DMS153 treated with DMSO at 0.1 percent for 48 hours (cell line): Measurements from ENCODE around the gene PCDHGA1.
"Not testable (repeated sequence)": the region's sequence is repeated elsewhere in the genome, so short reads cannot be mapped to it uniquely, and the experiment has no call there.

Experiments used
- DNase-seq: peaks from one replicate; lab custom pipeline; 2025; ENCODE audit not compliant: unreplicated experiment; lab: John Stamatoyannopoulos, UW

The PCDHGA1 gene

GRCh38 chr5:141382469-141383294, 52.4 kb downstream of the PCDHGA1 start, which contains the start of gene PCDHGA7:
Gene PCDHGA7, plus strand, starts transcription at chr5:141382742. Its CDS starts 158 bp downstream, at chr5:141382900.
- no peak for DNase-seq

DNA sequence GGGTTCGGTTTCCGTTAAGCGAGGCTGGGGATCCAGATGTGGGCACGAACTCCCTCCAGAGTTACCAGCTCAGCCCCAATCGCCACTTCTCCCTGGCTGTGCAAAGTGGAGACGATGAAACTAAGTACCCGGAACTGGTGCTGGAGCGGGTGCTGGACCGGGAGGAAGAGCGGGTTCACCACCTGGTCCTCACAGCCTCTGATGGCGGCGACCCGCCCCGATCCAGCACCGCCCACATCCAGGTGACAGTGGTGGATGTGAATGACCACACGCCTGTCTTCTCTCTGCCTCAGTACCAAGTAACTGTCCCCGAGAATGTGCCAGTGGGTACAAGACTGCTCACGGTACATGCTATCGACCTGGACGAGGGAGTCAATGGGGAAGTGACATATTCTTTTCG, 53.0 kb downstream of the PCDHGA1 start:
- DNase-seq: no peak

DNA sequence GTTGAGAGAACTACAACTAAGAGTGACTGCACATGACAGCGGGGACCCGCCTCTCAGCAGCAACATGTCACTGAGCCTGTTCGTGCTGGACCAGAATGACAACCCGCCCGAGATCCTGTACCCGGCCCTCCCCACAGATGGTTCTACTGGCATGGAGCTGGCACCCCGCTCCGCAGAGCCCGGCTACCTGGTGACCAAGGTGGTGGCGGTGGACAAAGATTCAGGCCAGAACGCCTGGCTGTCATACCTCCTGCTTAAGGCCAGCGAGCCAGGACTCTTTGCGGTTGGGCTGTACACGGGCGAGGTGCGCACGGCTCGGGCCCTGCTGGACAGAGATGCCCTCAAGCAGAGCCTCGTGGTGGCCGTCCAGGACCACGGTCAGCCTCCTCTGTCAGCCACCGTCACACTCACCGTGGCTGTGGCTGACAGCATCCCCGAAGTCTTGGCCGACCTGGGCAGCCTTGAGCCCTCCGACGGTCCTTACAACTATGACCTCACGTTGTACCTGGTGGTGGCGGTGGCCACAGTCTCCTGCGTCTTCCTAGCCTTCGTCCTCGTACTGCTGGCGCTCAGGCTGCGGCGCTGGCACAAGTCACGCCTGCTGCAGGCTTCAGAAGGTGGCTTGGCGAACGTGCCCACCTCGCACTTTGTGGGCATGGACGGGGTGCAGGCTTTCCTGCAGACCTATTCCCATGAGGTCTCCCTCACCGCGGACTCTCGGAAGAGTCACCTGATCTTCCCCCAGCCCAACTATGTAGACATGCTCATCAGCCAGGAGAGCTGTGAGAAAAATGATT, 54.4 kb downstream of the PCDHGA1 start:
- no peak for DNase-seq

GRCh38 chr5:141387557-141388311, 57.4 kb downstream of the PCDHGA1 start, which contains the start of gene PCDHGB4:
Gene PCDHGB4, plus strand, starts transcription at chr5:141387698. Its CDS starts 187 bp downstream, at chr5:141387885.
- DNase-seq: not testable (repeated sequence)

GRCh38 chr5:141388661-141389060, 58.3 kb downstream of the PCDHGA1 start:
- no peak for DNase-seq

DNA sequence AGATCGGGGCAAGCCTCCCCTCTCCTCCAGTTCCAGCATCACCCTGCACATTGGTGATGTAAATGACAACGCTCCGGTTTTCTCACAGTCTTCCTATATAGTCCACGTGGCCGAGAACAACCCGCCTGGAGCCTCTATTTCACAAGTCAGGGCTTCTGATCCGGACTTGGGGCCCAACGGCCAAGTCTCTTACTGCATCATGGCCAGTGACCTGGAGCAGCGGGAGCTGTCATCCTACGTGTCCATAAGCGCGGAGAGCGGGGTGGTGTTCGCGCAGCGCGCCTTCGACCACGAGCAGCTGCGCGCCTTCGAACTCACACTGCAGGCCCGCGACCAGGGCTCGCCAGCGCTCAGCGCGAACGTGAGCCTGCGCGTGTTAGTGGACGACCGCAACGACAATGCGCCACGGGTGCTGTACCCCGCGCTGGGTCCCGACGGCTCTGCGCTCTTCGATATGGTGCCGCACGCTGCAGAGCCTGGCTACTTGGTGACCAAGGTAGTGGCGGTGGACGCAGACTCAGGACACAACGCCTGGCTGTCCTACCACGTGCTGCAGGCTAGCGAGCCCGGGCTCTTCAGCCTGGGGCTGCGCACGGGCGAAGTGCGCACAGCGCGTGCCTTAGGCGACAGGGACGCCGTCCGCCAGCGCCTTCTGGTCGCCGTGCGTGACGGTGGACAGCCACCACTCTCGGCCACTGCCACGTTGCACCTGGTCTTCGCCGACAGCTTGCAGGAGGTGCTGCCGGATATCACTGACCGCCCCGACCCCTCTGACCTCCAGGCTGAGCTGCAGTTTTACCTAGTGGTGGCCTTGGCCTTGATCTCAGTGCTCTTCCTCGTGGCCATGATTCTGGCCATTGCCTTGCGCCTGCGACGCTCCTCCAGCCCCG, 59.1 kb downstream of the PCDHGA1 start:
- no peak for DNase-seq

GRCh38 chr5:141392429-141393198, 62.3 kb downstream of the PCDHGA1 start, which contains the start of gene PCDHGA8:
Gene PCDHGA8, plus strand, starts transcription at chr5:141392633. Its CDS starts 181 bp downstream, at chr5:141392814.
- DNase-seq: no peak

GRCh38 chr5:141393267-141393666, 63.0 kb downstream of the PCDHGA1 start:
- no peak for DNase-seq

- DNase-seq: not testable (repeated sequence)
Observed at GRCh38 chr5:141394401-141395187, 64.3 kb downstream of the PCDHGA1 start.

DNA sequence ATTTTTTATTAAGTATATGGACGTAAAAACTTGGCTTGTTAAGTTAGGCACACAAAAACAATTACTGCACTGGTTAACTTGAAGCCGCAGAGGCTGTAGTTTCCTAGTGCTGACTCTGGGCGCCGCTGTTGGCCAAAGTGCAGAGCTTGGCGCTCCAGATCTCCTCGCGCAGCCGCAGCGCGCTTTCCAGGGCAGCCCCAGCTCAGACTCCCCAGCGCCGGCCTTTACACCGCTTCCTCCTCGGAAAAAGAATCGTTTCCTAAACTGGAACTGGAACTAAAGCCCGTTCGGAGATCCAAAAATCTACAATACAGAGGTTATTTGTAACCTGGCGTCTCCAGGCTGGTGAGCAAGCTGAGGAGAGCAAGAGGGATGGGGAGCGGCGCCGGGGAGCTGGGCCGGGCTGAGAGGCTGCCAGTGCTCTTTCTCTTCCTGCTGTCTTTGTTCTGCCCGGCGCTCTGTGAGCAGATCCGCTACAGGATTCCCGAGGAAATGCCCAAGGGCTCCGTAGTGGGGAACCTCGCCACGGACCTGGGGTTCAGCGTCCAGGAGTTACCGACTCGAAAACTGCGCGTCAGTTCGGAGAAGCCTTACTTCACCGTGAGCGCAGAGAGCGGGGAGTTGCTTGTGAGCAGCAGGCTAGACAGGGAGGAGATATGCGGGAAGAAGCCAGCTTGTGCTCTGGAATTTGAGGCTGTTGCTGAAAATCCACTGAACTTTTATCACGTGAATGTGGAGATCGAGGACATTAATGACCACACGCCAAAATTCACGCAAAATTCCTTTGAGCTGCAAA, 67.6 kb downstream of the PCDHGA1 start, which contains the start of gene PCDHGB5:
PCDHGB5 (plus strand) TSS at position 192 of the 796 bp plus-strand sequence; CDS start at position 373, 181 bp downstream.
- DNase-seq: not testable (repeated sequence)

DNA sequence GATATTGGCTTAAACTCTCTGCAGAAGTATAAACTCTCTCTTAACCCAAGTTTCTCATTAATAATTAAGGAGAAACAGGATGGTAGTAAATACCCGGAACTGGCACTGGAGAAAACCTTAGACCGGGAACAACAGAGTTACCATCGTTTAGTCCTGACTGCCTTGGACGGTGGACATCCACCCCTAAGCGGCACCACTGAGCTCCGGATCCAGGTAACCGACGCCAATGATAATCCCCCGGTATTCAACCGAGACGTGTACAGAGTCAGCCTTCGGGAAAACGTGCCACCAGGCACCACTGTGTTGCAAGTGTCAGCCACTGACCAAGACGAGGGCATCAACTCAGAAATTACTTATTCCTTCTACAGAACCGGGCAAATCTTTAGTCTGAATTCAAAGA, 68.3 kb downstream of the PCDHGA1 start:
- DNase-seq: no peak

GRCh38 chr5:141399555-141400258, 69.4 kb downstream of the PCDHGA1 start:
- DNase-seq: no peak

DNA sequence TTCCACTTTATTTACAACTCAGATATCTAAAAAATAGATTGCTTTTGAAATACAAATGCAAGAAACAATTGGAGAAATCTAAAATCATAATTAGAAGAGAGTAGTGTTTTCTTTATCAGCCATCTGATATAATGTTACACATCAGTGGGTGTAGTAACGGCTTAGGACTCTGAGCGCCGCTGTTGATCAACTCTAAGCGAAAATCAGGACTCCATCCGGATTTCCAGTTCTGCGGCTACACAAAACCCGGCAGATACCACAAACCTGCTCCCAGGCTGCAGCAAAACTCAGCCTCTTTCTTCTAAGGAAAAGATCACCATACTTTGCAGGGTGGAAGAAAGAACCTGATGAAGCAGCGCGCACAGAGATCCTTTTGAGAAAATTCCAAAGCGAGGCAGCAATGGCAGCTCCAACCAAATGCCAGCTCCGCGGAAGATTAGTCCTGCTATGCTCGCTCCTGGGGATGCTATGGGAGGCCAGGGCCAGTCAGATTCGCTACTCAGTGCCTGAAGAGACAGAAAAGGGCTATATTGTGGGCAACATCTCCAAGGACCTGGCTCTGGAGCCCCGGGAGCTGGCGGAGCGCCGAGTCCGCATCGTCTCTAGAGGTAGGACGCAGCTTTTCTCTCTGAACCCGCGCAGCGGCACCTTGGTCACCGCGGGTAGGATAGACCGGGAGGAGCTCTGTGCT, 72.4 kb downstream of the PCDHGA1 start, which contains the start of gene PCDHGA9:
PCDHGA9 (plus strand) TSS at position 226 of the 691 bp plus-strand sequence; CDS start at position 401, 175 bp downstream.
- DNase-seq: no peak

GRCh38 chr5:141403387-141403786, 73.1 kb downstream of the PCDHGA1 start:
- DNase-seq: no peak

- not testable (repeated sequence) for DNase-seq
Observed at GRCh38 chr5:141407790-141408505, 77.6 kb downstream of the PCDHGA1 start, which contains the start of gene PCDHGB6. Gene PCDHGB6, plus strand, starts transcription at chr5:141408021. Its CDS starts 182 bp downstream, at chr5:141408203.
